Central memory CD8-positive, alpha-beta T cell (primary cell): ENCODE measurements around the gene TYK2.
A peak's percentile ranks its signal among the peaks of the same experiment; 100 is the strongest.
"Not testable (repeated sequence)": the region's sequence is repeated elsewhere in the genome, so short reads cannot be mapped to it uniquely, and the experiment has no call there.

Source experiments
- ATAC-seq: fragments of 150-1000 bp; cut with Tn5 transposase; replicated peaks from 2 replicates; pipeline ENCODE4 v1.10.0; 2022; ENCODE audit warnings: mild to moderate bottlenecking, moderate FRiP score, moderate number of reproducible peaks; ENCODE audit not compliant: poor library complexity, severe bottlenecking; ENCODE audit errors: extremely low read depth
- DNase-seq, 2 donors: peaks; one replicate each; pipeline ENCODE4 v3.0.0; 2021; ENCODE audit warnings: low spot score in 2 of 2
- H3K27ac Mint-ChIP-seq: one replicate; pipeline ENCODE4 v1.8.0; 2022; ENCODE audit warnings: low read depth, mild to moderate bottlenecking, moderate library complexity, mixed read lengths
- H3K27me3 Mint-ChIP-seq: one replicate; pipeline ENCODE4 v1.8.0; 2022; ENCODE audit warnings: mixed read lengths
- H3K36me3 Mint-ChIP-seq: one replicate; pipeline ENCODE4 v1.8.0; 2022; ENCODE audit warnings: mild to moderate bottlenecking, moderate library complexity, mixed read lengths; ENCODE audit not compliant: insufficient read depth
- H3K4me1 Mint-ChIP-seq: one replicate; pipeline ENCODE4 v1.8.0; 2022; ENCODE audit warnings: mixed read lengths
- H3K4me3 Mint-ChIP-seq: one replicate; pipeline ENCODE4 v1.8.0; 2022; ENCODE audit warnings: mild to moderate bottlenecking, moderate library complexity, mixed read lengths
- H3K9me3 Mint-ChIP-seq: one replicate; pipeline ENCODE4 v1.8.0; 2022; ENCODE audit warnings: mixed read lengths

Gene TYK2

GRCh38 chr19:10403137-10404021, 23.0 kb upstream of the TYK2 start, which contains the start of gene CDC37:
CDC37 (minus strand) TSS chr19:10403542; CDS start chr19:10403479, 63 bp downstream.
- peak within 1 kb of the TSS; percentile 99 for H3K27ac Mint-ChIP-seq
- ATAC-seq (peak; percentile 81), DNase-seq (peak; percentile 97 to 99)
- H3K36me3 Mint-ChIP-seq: peaks cover 25% of the 10 kb centered on the region
- no peaks in the 10 kb centered on the region for H3K27me3 Mint-ChIP-seq
- peaks cover 77% of the 10 kb centered on the region for H3K4me1 Mint-ChIP-seq
- H3K9me3 Mint-ChIP-seq: no peaks in the 10 kb centered on the region
- H3K4me3 Mint-ChIP-seq: peak within 1 kb of the TSS; percentile 97

GRCh38 chr19:10402441-10403038, 22.2 kb upstream of the TYK2 start:
- Mint-ChIP-seq H3K36me3 (peaks cover 25% of the 10 kb centered on the region), H3K9me3 (no peaks in the 10 kb centered on the region), H3K27ac (peak overlapping the region; percentile 99), H3K4me3 (peak overlapping the region; percentile 97), H3K4me1 (peaks cover 78% of the 10 kb centered on the region), H3K27me3 (no peaks in the 10 kb centered on the region)
- ATAC-seq (no peak), DNase-seq (no peak)

- DNase-seq (no peak), ATAC-seq (no peak)
- H3K4me1 Mint-ChIP-seq: peaks cover 68% of the 10 kb centered on the region
- no peak overlapping the region for H3K27ac Mint-ChIP-seq
- H3K27me3 Mint-ChIP-seq: no peaks in the 10 kb centered on the region
- peaks cover 39% of the 10 kb centered on the region for H3K36me3 Mint-ChIP-seq
- no peaks in the 10 kb centered on the region for H3K9me3 Mint-ChIP-seq
- no peak overlapping the region for H3K4me3 Mint-ChIP-seq
Observed at GRCh38 chr19:10399878-10400277, 19.5 kb upstream of the TYK2 start.

GRCh38 chr19:10399340-10399739, 19.0 kb upstream of the TYK2 start:
- Mint-ChIP-seq H3K4me1 (peaks cover 64% of the 10 kb centered on the region), H3K36me3 (peaks cover 40% of the 10 kb centered on the region)
- not testable (repeated sequence) for DNase-seq, H3K27ac Mint-ChIP-seq, ATAC-seq, H3K27me3 Mint-ChIP-seq, H3K9me3 Mint-ChIP-seq, H3K4me3 Mint-ChIP-seq

GRCh38 chr19:10398819-10399218, 18.4 kb upstream of the TYK2 start:
- Mint-ChIP-seq H3K9me3 (no peaks in the 10 kb centered on the region), H3K27me3 (no peaks in the 10 kb centered on the region), H3K36me3 (peaks cover 39% of the 10 kb centered on the region), H3K4me3 (no peak overlapping the region), H3K27ac (no peak overlapping the region), H3K4me1 (peaks cover 58% of the 10 kb centered on the region)
- DNase-seq (no peak), ATAC-seq (no peak)

- H3K9me3 Mint-ChIP-seq: no peaks in the 10 kb centered on the region
- ATAC-seq (no peak), DNase-seq (no peak)
- H3K4me1 Mint-ChIP-seq: peaks cover 30% of the 10 kb centered on the region
- no peaks in the 10 kb centered on the region for H3K27me3 Mint-ChIP-seq
- H3K27ac Mint-ChIP-seq: peak overlapping the region; percentile 22
- H3K36me3 Mint-ChIP-seq: peaks cover 33% of the 10 kb centered on the region
- H3K4me3 Mint-ChIP-seq: no peak overlapping the region
Observed at GRCh38 chr19:10395917-10396316, 15.5 kb upstream of the TYK2 start.

- DNase-seq (no peak), ATAC-seq (no peak)
- H3K36me3 Mint-ChIP-seq: peaks cover 34% of the 10 kb centered on the region
- H3K27me3 Mint-ChIP-seq: no peaks in the 10 kb centered on the region
- H3K4me1 Mint-ChIP-seq: peaks cover 32% of the 10 kb centered on the region
- no peak overlapping the region for H3K4me3 Mint-ChIP-seq
- no peak overlapping the region for H3K27ac Mint-ChIP-seq
- no peaks in the 10 kb centered on the region for H3K9me3 Mint-ChIP-seq
Observed at GRCh38 chr19:10395436-10395835, 15.1 kb upstream of the TYK2 start.

- Mint-ChIP-seq H3K9me3 (no peaks in the 10 kb centered on the region), H3K36me3 (peaks cover 38% of the 10 kb centered on the region), H3K4me3 (no peak overlapping the region), H3K27ac (no peak overlapping the region), H3K4me1 (peaks cover 32% of the 10 kb centered on the region), H3K27me3 (no peaks in the 10 kb centered on the region)
- ATAC-seq (no peak), DNase-seq (no peak)
Observed at GRCh38 chr19:10395003-10395402, 14.6 kb upstream of the TYK2 start.

GRCh38 chr19:10393137-10393536, 12.8 kb upstream of the TYK2 start:
- DNase-seq: no peak
- Mint-ChIP-seq H3K9me3 (no peaks in the 10 kb centered on the region), H3K27me3 (no peaks in the 10 kb centered on the region), H3K4me1 (peaks cover 24% of the 10 kb centered on the region), H3K36me3 (peaks cover 45% of the 10 kb centered on the region), H3K27ac (peak overlapping the region; percentile 49), H3K4me3 (no peak overlapping the region)
- no peak for ATAC-seq

GRCh38 chr19:10392120-10392519, 11.7 kb upstream of the TYK2 start:
- Mint-ChIP-seq H3K36me3 (peaks cover 48% of the 10 kb centered on the region), H3K9me3 (no peaks in the 10 kb centered on the region), H3K4me3 (no peak overlapping the region), H3K27me3 (no peaks in the 10 kb centered on the region), H3K27ac (no peak overlapping the region), H3K4me1 (peaks cover 17% of the 10 kb centered on the region)
- DNase-seq: no peak
- ATAC-seq: no peak

- Mint-ChIP-seq H3K9me3 (no peaks in the 10 kb centered on the region), H3K4me1 (peaks cover 6% of the 10 kb centered on the region), H3K27ac (peak overlapping the region; percentile 16), H3K4me3 (no peak overlapping the region), H3K27me3 (no peaks in the 10 kb centered on the region), H3K36me3 (peaks cover 38% of the 10 kb centered on the region)
- DNase-seq (peak; percentile 48 to 52), ATAC-seq (peak; percentile 59)
Observed at GRCh38 chr19:10390652-10391286, 10.4 kb upstream of the TYK2 start.

GRCh38 chr19:10389863-10390262, 9.5 kb upstream of the TYK2 start:
- ATAC-seq (no peak), DNase-seq (no peak)

More at GRCh38 chr19:10389863-10390262, 9.5 kb upstream of the TYK2 start:
- no peak overlapping the region for H3K27ac Mint-ChIP-seq
- H3K4me1 Mint-ChIP-seq: peaks cover 6% of the 10 kb centered on the region
- peaks cover 34% of the 10 kb centered on the region for H3K36me3 Mint-ChIP-seq
- H3K4me3 Mint-ChIP-seq: peak overlapping the region; percentile 7
- no peaks in the 10 kb centered on the region for H3K9me3 Mint-ChIP-seq
- H3K27me3 Mint-ChIP-seq: no peaks in the 10 kb centered on the region
